ENCODE data around the gene PHACTR1. TPM values are rescaled to one million over a fixed set of nuclear protein-coding genes. Genes with fewer than 3 reads are reported as not detected.
A peak's percentile ranks its signal among the peaks of the same experiment; 100 is the strongest.

PHACTR1 gene
- total and polyA plus RNA-seq, 9 of the 15 experiments (the other 6 are each of a cell fraction or from before 2014, with no cell fraction given): 11.5 to 32.6 (median 22.0) TPM

DNA sequence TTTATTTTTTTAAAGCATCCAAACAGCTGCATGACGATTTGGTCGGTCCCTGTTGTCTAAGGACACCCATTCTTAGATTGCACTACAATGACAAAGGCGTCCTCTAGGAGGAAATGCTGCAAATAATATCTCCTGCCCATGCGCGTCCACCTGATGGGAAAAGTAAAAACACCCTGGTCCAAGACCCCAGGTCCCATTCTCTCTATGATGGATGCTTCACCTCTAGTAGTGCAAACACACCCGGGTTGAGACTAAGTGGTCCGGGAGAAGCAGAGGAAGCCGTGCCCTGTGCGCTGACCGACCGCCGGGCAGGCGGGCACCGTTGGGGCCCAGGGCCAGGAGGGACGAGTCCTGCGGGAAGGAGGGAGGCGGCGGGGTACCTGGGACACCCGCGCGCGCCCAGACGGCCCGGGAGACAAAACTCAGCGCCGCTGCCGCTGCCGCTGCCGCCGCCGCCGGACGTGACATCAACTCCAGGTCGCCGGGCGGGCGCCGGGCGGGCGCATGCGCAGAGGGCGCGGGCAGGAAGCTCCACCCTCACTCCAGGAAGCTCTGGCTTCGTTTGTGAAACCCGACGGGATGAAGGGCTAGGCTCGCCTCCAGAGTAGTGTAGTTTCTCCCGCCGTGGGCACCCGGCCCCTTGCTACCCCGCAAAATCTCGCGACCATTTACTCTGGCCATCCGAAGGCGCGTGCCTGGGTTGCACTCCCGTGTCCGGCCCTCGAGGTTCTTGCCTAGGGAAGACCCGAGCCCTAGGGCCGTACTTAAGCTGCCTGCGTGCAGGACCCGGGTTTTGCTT is 611.7 kb downstream of the PHACTR1 start, which contains the start of gene TBC1D7 (continued):
- TF ChIP-seq, protein P1, sequence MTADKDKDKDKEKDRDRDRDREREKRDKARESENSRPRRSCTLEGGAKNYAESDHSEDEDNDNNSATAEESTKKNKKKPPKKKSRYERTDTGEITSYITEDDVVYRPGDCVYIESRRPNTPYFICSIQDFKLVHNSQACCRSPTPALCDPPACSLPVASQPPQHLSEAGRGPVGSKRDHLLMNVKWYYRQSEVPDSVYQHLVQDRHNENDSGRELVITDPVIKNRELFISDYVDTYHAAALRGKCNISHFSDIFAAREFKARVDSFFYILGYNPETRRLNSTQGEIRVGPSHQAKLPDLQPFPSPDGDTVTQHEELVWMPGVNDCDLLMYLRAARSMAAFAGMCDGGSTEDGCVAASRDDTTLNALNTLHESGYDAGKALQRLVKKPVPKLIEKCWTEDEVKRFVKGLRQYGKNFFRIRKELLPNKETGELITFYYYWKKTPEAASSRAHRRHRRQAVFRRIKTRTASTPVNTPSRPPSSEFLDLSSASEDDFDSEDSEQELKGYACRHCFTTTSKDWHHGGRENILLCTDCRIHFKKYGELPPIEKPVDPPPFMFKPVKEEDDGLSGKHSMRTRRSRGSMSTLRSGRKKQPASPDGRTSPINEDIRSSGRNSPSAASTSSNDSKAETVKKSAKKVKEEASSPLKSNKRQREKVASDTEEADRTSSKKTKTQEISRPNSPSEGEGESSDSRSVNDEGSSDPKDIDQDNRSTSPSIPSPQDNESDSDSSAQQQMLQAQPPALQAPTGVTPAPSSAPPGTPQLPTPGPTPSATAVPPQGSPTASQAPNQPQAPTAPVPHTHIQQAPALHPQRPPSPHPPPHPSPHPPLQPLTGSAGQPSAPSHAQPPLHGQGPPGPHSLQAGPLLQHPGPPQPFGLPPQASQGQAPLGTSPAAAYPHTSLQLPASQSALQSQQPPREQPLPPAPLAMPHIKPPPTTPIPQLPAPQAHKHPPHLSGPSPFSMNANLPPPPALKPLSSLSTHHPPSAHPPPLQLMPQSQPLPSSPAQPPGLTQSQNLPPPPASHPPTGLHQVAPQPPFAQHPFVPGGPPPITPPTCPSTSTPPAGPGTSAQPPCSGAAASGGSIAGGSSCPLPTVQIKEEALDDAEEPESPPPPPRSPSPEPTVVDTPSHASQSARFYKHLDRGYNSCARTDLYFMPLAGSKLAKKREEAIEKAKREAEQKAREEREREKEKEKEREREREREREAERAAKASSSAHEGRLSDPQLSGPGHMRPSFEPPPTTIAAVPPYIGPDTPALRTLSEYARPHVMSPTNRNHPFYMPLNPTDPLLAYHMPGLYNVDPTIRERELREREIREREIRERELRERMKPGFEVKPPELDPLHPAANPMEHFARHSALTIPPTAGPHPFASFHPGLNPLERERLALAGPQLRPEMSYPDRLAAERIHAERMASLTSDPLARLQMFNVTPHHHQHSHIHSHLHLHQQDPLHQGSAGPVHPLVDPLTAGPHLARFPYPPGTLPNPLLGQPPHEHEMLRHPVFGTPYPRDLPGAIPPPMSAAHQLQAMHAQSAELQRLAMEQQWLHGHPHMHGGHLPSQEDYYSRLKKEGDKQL (CRISPR knock-in tag; IDR thresholded peaks at IDR 0.05; ENCODE audit: borderline replicate concordance): 0 out of 2 replicates have a peak, but pooled peaks have one; percentile 72
- TF ChIP-seq ZZZ3 (IDR thresholded peaks at IDR 0.05) (no peak), ELF1 (tag; IDR thresholded peaks at IDR 0.05) (peak; percentile 49), GABPB1 (CRISPR knock-in tag; IDR thresholded peaks at IDR 0.05) (peak; percentile 93), TGIF2 (CRISPR knock-in tag; IDR thresholded peaks at IDR 0.05) (no peak), MIER1 (IDR thresholded peaks at IDR 0.05; ENCODE audit: low read depth) (no peak), CSDE1 (IDR thresholded peaks at IDR 0.05) (no peak), CTBP1 (IDR thresholded peaks at IDR 0.05; ENCODE audit: borderline replicate concordance) (peak; percentile 99), MAFF (IDR thresholded peaks at IDR 0.05; ENCODE audit: low read length) (no peak; the same call in 1 of the 2 replicates), HDAC2 (IDR thresholded peaks at IDR 0.05) (peak; percentile 32), ZNF583 (CRISPR knock-in tag; IDR thresholded peaks at IDR 0.05) (no peak), NEUROD1 (IDR thresholded peaks at IDR 0.05; ENCODE audit: borderline replicate concordance, low read depth, low read length, partially characterized antibody) (no peak), SIX5 (IDR thresholded peaks at IDR 0.05; ENCODE audit: borderline replicate concordance in 1 of 2, insufficient read depth in 1 of 2, low read depth in 1 of 2, low read length in 2 of 2) (no peak), ZNF354B (CRISPR knock-in tag; IDR thresholded peaks at IDR 0.05) (no peak), SMAD2 (IDR thresholded peaks at IDR 0.05; ENCODE audit: low read depth, low read length) (no peak)
- TF ChIP-seq, protein P2, sequence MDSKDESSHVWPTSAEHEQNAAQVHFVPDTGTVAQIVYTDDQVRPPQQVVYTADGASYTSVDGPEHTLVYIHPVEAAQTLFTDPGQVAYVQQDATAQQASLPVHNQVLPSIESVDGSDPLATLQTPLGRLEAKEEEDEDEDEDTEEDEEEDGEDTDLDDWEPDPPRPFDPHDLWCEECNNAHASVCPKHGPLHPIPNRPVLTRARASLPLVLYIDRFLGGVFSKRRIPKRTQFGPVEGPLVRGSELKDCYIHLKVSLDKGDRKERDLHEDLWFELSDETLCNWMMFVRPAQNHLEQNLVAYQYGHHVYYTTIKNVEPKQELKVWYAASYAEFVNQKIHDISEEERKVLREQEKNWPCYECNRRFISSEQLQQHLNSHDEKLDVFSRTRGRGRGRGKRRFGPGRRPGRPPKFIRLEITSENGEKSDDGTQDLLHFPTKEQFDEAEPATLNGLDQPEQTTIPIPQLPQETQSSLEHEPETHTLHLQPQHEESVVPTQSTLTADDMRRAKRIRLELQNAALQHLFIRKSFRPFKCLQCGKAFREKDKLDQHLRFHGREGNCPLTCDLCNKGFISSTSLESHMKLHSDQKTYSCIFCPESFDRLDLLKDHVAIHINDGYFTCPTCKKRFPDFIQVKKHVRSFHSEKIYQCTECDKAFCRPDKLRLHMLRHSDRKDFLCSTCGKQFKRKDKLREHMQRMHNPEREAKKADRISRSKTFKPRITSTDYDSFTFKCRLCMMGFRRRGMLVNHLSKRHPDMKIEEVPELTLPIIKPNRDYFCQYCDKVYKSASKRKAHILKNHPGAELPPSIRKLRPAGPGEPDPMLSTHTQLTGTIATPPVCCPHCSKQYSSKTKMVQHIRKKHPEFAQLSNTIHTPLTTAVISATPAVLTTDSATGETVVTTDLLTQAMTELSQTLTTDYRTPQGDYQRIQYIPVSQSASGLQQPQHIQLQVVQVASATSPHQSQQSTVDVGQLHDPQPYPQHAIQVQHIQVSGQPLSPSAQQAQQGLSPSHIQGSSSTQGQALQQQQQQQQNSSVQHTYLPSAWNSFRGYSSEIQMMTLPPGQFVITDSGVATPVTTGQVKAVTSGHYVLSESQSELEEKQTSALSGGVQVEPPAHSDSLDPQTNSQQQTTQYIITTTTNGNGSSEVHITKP (IDR thresholded peaks at IDR 0.05; ENCODE audit: partially characterized antibody): no peak
- TF ChIP-seq, protein P3, sequence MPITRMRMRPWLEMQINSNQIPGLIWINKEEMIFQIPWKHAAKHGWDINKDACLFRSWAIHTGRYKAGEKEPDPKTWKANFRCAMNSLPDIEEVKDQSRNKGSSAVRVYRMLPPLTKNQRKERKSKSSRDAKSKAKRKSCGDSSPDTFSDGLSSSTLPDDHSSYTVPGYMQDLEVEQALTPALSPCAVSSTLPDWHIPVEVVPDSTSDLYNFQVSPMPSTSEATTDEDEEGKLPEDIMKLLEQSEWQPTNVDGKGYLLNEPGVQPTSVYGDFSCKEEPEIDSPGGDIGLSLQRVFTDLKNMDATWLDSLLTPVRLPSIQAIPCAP (CRISPR knock-in tag; IDR thresholded peaks at IDR 0.05; ENCODE audit: borderline replicate concordance): no peak
